Daoy (cell line): ENCODE data around the gene SARNP. TPM values are rescaled to one million over a fixed set of nuclear protein-coding genes. Genes with fewer than 3 reads are reported as not detected.
A peak's percentile ranks its signal among the peaks of the same experiment; 100 is the strongest.
"Not testable (repeated sequence)": the region's sequence is repeated elsewhere in the genome, so short reads cannot be mapped to it uniquely, and the experiment has no call there.

Experiments
- DNase-seq: peaks from one replicate; pipeline ENCODE4 v3.0.0-alpha.2; 2015; ENCODE audit warnings: low read depth
- total RNA-seq: library from RNA; depleted of rRNA; stranded (reverse); fragments of >200 nt; shearing (Covaris generic); gene quantifications from 2 replicates; pipeline ENCODE4 v1.2.3, GENCODE V29; 2014

SARNP gene
- total RNA-seq, 1 experiment from 2014 or later, result 165 TPM

DNA sequence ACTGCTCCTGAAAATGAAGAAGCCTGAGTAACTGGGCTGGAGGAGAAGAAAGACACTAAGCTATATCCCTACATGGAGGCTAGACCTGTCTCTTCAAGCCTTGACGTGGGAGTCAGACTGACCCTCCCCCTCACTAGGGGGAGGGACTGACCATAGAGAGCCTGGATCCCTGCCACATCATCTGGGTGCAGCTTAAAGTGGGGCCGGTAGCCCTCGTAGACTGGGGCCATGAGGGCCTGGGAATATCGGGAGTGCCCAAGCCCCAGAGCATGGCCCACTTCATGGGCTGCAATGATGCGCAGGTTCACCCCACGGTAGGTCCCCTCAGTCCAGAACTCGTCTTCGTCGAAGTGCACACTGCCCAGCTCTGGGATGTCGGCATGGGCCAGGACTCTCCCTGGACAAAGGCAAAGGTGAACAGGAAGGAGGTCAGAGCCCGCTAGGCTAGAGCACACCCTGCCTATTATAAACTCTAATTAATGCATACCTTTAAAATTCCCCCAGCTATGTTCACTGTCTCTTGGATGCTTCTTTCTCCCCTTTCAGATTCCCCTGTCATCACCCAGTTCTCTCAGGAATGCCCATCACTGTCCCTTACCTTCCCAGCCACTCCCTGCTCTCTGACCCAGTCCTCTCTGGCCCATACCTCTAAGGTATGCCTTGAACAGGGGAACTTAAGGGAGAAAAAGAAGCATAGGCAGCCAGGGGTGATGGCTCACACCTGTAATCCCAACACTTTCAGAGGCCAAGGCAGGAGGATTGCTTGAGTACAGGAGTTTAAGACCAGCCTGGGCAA is 22.0 kb upstream of the SARNP start:
- DNase-seq, result no peak

DNA sequence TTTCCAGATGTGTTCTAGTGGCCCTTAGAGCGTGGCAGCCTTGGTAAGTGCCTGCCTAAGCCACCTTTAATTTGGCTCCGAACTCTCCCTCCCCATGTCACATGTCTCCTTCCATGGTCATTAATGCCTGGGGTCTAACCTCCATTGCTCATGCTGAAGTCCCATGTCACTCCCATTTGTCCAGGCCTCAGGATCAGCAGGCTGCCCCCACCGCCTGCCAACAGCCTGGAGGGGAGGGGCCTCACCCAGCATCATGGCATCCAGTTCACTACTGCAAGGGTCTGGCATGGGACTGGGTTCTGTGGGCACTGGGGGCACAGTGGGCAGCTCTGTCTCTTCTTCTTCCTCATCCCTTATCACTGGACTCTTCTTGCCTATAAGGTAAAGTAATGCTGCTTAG is 20.8 kb upstream of the SARNP start:
- DNase-seq, result no peak

DNA sequence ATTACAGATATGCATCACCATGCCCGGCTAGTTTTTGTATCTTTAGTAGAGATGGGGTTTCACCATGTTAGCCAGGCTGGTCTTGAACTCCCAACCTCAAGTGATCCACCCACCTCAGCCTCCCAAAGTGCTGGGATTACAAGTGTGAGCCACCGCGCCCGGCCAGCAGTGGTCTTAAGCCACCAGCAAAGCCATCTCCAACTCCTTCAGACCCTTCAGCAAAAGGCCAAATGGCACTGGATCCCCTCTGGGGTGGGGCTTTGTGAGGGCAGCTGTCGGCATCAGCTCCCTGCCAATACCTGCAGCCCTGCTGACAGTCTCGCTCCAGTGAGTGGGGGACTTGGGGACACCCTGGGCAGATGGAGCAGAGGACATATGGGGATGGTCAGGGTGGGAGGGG is 16.9 kb upstream of the SARNP start:
- not testable (repeated sequence) for DNase-seq

DNA sequence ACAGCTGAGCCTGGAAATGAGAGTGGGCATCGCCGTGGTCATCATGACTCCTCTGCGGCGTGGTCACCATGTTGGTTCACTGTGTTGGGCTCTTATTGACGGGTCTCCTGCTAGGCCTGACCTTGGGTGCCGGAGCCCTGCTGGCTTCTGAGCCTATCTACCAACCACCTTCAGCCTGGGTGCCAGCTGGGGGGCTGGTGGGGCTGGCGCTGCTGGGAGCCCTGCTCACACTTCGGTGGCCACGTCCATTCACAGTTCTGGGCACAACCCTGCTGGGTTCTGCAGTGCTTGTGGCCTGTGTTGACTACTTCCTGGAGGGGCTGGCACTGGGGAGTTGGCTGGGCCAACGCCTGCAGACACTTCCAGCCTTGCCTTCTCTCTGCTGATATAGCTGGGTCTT is 15.5 kb upstream of the SARNP start:
- no peak for DNase-seq

DNA sequence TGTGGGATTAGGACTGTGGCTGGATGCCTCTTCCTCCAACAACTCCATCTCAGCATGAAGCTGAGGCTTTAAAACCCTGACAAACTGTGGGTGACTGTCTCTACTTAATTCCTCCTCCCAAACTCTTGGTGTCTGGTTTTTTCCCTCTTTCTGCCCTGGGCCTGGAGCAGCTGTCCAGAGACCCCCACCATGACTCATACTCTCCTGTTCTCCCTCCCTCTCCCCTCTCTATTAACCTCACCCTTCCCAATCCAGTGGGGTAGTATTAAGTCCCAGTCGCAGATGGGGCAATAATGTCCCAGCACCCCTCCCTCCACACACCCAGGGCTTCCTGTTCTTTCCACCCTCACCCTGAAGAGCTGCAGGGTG is 13.9 kb upstream of the SARNP start:
- DNase-seq, result no peak

DNA sequence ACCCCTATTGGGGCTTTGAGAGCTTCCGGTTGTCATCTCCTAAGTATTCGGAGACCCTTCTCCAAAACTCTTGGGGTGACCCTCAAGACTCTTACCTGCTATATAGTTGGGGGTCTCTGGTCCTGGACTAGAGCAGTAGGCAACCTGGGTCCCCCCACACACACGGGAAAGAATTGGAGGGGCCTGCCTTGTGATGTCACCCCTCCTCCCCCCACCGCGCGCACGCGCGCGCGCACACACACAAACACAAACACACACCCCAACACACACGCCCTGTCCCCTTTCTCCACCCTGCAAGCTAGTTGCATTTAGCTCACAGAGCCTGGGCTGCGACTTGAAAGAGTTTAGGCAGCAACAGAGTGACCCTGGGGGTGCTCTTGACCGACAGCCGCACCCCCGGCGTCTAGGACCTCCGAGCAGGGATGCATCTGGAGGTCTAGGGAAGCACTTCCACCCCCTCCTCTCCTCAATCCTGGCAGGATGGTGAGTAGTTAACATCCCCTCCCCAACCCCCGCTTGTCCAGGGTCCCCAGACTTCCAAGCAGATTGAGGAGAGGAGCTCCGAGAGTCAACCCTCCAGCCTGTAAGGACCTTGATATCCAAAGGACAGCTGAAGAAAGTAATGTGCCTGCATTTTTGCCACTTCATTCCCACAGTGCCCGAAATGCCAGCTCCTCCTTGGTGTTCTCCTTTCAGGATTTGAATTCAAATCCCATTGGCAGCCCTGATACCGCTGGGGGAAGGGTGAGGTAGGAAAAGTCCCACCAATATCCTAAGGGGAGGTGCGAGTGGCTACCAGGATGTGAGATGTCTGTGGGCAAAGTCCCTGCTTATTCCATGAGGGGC is 13.3 kb upstream of the SARNP start:
- DNase-seq, result peak; percentile 48

DNA sequence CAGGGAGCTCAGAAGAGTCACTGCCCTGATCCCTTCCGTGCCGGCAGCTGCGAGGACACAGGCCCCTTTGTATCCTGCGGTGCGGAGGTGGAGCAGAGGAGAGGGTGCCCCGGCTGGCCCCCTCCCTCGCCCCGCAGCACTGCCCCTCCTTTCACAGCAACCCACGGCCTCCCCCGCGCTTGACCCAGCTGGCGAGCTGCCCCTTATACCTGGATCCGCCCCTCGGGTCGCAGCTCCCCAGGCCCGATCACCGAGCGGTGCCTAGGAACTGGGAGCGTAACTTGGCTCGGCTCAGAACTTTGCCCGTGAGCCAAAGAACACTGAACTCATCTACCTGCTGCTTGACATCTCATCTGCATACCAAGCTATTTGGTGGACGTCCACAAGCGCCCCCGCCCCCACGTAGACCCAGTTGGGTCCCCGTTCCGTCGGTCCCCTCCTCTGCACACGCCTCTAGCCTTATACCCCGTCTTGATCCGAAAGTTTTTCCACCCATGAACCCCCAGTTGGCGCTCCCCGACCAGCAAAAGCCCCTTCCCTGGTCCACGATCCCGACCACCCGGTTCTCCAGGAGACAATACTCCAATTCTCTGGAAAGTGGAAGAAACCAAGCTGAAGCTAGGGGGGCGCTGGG is 12.6 kb upstream of the SARNP start:
- DNase-seq, result no peak

DNA sequence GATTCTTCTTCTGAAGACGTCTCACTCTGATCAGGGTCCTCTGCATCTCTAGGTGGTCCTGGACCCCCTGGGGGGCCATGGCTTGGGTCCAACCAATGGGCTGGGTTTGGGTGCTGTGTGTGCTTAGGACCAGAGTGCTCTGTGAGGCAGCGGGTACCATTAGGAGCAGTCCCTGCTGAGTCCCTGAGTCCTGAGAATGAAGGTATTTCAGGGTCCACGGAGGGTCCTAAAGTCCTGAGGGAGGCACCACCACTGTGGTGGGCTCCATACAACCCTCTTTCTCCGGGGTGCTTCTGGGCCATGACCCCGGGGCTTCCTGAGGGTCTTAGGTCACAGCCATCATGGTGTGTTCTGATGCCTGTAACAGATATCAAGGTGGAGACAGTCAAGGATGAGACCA is 10.8 kb upstream of the SARNP start:
- no peak for DNase-seq

DNA sequence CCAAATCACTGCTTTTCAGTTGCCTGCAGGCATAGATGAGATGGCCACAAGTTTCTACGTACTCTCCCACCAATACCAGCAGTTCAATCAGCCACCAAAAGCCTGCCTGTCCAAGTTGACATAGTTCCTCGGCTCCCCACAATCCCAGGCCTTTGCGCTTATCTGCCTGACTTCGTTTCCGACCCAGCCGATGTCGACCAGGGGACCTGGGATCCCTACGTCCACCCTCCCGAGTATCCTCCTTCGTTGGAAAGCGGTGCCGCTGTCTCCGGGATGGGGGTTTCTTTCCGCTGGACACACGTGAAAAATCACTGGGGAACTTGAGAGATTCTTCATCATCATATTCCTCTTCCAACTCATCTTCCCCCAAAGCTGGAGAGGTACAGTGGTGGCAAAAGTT is 10.3 kb upstream of the SARNP start:
- DNase-seq, result no peak

DNA sequence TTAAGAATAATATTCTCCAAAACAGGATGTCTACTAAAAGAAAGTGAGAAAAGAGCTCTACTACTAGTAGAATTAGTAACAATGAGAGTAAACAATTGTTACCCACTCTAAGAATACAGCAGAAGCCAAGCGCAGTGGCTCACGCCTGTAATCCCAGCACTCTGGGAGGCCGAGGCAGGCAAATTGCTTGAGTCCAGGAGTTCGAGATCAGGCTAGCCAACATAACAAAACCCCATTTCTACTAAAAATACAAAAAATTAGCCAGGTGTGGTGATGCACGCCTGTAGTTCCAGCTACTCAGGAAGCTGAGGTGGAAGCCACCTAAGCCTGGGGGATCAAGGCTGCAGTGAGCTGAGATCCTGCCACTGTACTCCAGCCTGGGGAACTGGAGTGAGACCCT is 7.2 kb upstream of the SARNP start:
- no peak for DNase-seq

DNA sequence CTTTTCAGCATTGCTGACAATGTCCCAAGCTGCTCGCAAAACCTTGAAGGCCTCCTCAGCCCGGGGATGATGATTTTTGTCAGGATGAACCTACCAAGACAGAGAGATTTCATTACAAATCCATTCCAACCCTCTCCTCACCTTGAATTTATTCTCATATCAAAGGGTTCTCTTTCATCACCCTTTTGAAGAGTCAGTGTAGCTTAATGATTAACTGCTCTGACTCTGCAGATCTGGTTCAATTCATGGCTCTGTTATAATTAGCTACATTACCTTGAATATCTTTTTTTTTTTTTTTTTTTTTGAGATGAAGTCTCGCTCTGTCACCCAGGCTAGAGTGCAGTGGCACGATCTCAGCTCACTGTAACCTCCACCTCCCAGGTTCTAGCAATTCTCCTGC is 5.9 kb upstream of the SARNP start:
- no peak for DNase-seq

DNA sequence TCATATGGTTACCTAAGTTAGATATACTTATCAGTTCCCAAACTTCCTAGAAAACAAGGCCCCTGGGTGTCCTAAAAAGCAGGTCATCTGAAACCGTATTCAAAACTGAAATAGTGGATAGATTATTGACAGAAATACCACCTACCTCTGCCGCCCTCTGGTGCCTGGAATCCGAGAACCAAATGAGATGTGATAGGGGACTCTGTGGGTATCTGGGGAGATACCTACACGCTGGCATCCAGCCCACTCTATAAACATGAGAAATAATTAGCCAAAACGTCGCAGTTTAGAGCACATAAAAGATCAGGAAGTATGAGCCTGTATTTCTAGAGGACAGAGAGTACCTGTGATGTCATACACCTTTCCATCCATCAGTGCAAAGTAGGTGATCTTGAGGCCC is 4.7 kb upstream of the SARNP start:
- DNase-seq, result no peak

DNA sequence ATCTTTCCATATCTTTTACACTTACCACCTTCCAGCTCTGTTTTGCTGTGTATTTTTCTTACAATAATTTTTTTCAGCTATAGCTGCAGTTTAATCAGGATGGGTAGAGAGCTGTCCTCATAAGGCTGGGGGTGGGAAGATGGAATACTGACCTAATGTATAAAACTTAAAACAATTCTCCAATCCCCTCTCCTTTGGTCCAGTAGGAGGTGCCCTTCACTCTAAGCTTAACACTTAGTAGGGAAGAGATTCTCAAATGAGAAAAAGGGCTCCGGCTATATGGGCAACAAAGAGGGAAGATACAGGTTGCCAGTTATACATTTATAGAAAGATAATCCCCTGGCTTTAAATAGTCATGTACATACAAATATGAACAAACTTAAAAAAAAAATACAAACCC is 3.2 kb upstream of the SARNP start:
- DNase-seq, result no peak

DNA sequence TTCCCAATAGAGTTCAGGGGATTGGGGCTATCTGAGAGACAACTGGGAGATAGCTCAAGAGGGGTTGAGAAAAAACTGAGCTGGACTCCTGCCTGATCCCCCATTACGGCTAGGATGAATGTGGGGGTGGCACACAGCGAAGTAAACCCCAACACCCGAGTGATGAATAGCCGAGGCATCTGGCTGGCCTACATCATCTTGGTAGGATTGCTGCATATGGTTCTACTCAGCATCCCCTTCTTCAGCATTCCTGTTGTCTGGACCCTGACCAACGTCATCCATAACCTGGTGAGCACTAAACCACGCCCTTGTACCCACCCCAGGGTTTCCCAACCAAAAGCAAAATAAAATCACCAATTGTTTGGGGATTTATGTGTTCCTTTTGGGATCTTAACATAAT is 1.4 kb upstream of the SARNP start:
- no peak for DNase-seq

DNA sequence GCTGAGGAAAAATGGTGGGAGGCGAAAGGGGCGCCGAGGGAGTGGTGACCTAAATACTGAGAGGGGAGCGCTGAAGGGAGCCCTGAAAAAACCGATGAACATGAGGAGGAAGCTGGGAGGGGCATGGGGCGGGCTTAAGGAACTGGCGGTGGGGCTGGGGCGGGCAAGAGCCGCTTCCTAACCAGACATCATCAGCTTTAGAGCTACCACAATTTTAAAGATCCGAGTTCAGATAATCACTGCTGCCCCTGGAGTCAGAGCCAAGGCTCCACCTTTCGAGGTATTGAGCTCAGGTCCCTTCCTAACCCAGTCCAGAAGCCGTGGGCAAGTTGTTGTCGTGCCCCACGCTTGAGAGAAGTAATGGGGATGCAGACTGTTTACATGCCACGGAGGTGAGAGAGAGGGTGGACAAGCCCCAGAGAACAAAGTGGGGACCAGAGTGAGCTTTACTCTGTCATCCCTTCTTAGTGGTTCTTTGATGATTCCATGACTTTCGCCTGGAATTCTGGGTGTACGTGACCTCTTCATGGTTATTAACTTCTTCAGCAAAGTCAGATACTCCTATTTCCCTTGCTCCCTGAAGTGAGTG is 710 bp upstream of the SARNP start:
- no peak for DNase-seq

DNA sequence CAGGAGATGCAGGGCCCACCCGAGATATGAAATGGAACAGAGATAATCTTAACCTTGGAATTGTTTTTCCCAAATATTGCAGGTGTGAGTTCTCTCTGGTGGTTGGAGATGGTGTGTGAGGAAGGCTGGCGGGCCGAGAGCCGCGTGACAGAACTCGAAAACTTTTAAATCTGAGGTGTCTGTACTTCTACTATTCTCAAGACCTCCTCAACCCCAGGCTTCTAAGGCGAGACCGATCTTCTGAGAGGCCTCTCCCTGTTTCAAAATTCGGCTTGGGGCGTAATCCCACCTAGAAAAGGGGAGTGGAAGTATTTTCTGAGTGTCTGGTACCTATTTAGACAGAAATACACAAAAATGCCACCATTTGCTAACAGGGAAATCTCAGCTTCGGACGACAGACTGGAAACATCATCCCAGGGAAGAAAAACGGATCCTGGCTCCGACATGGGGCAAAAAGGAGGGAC is 611 bp downstream of the SARNP start:
- DNase-seq, result no peak

DNA sequence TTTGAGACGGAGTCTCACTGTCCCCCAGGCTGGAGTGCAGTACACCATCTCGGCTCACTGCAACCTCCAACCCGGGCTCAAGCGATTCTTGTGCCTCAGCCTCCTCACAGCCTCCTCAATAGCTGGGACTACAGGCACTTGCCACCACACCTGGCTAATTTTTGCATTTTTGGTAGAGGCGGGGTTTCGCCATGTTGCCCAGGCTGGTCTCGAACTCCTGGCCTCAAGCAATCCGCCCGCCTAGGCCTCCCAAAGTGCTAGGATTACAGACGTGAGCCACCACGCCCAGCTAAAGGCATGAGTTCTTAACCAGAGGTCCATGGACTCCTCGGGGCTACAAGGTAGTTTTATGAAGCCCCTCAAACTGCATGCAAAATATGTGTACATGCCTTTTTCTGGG is 2.1 kb downstream of the SARNP start:
- no peak for DNase-seq

DNA sequence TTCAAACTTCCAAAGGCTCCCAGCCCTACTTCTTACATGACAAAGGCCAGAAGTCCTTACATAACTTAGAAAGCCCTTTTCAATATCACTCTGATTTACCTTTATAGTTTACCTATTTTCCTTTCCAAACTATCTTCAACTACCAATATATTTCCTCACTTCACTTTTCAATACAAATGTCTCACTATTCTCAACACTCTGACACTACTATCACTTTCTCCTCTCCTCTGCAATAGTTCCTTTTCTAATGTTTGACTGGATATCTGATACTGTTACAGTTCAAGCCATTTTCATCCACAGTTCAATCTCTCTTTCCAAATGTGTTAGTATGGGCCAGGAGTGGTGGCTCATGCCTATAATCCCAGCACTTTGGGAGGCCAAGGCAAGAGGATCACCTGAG is 3.3 kb downstream of the SARNP start:
- no peak for DNase-seq

DNA sequence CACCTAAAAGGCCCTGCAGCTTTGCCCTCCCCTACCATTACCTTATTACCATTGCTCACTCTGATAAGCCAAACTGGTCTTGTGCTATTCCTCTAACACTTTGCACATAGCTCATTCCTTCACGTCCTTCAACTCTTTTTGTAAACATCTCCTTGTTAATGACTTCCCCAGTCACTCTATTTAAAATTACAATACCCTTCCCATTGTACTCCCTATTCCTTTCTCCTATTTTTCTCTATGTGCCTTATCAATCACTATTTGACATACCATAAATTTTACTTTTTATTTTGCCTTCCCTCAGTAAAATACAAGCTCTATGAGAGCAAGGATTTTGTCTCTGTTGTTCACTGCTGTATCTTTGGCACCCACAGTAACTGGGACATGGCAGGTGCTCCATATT is 5.4 kb downstream of the SARNP start:
- DNase-seq, result no peak

DNA sequence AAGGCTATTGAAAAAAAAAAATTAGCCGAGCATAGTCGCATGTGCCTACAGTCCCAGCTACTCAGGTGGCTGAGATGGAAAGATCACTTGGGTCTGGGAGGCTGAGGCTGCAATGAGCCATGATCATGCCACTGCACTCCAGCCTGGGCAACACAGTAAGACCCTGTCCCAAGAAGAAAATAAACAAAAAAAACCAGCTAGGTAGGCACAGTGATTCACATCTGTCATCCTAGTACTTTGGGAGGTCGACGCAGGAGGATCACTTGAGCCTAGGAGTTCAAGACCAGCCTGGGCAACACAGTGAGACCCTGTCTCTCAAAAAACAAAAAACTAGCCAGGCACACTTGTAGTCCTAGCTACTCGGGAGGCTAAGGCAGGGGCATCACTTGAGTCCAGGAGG is 8.2 kb downstream of the SARNP start:
- no peak for DNase-seq

DNA sequence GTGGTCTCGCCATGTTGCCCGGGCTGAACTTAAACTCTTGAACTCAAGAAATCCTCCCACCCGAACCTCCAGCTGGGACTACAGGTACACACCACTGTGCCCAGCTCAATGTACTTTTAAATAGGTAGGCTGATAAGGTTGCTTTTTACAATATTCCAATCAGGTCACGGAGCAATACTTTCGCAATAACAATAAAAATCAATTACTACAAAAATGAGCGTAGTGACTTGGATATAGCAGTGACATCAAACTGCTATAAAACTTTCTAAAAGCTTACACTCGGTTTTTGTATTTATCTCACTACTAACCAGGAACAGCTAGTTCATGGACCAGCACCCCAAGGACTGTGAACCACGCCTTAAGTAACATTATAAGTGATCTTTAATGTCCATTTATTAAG is 10.5 kb downstream of the SARNP start:
- DNase-seq, result no peak

DNA sequence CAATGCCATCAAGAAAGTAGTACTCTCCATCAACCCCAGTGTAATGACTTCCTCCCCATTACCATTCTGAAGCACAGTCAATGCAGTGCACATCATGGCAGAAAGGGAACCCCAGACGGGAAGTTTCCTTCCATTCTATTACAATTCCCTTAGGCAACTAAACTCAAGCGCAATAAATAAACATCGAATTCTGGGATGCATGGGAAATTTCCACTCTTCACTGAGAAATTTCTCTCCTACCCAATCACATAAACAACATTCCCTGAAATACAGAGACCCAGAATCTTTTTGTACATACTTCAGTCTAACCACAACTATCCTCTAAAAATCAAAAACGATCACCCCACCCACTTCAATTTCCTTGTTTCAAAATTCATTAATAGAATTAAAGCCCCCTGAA is 20.0 kb downstream of the SARNP start:
- no peak for DNase-seq
